GM13976 (cell line): ENCODE measurements around the gene C9orf43.
A peak's percentile ranks its signal among the peaks of the same experiment; 100 is the strongest.
"Not testable (repeated sequence)": the region's sequence is repeated elsewhere in the genome, so short reads cannot be mapped to it uniquely, and the experiment has no call there.

Experiments
- DNase-seq: peaks from one replicate; pipeline ENCODE4 v3.0.0; 2012; ENCODE audit warnings: low spot score
- CTCF ChIP-seq: IDR thresholded peaks from 2 replicates; pipeline ENCODE4 v1.5.1; 2012; ENCODE audit warnings: borderline replicate concordance, mild to moderate bottlenecking; ENCODE audit not compliant: insufficient read depth; ENCODE audit errors: extremely low read depth, missing control alignments, control extremely low read depth
- in situ Hi-C: fragments of 300-500 bp; cut with MboI; formaldehyde crosslinking; loops from one replicate; pipeline ENCODE4 v1.12.0; 2022; ENCODE audit warnings: low sequenced_read_pairs, mixed read lengths, inconsistent platforms; ENCODE audit not compliant: unreplicated experiment

C9orf43 gene

GRCh38 chr9:113375057-113376023 is 35.2 kb upstream of the C9orf43 start:
- no peak for TF ChIP-seq CTCF
- in situ Hi-C loops = no loop called here
- no peak for DNase-seq

- DNase-seq = peak; percentile 96
- no peak for TF ChIP-seq CTCF
- in situ Hi-C loops = no loop called here
Measured at GRCh38 chr9:113376634-113377567, 33.6 kb upstream of the C9orf43 start, which contains the start of gene HDHD3. Gene HDHD3, minus strand, starts transcription at chr9:113376986. Its CDS starts 2,632 bp downstream, at chr9:113374354.

GRCh38 chr9:113379094-113379828 is 31.3 kb upstream of the C9orf43 start:
- in situ Hi-C loops, DNase-seq: not testable (repeated sequence)

GRCh38 chr9:113379829-113380210 is 30.7 kb upstream of the C9orf43 start:
- in situ Hi-C loops, DNase-seq: not testable (repeated sequence)

- in situ Hi-C loops = no loop called here
- DNase-seq = peak; percentile 72
- no peak for TF ChIP-seq CTCF
Measured at GRCh38 chr9:113380869-113381378, 29.6 kb upstream of the C9orf43 start.

GRCh38 chr9:113381441-113381840 is 29.1 kb upstream of the C9orf43 start:
- DNase-seq, in situ Hi-C loops: not testable (repeated sequence)

- TF ChIP-seq CTCF = no peak
- in situ Hi-C loops = no loop called here
- DNase-seq = no peak
Measured at GRCh38 chr9:113381909-113382411, 28.6 kb upstream of the C9orf43 start.
